WTC11 (cell line): Measurements from ENCODE around the gene STARD13. TPM values are rescaled to one million over a fixed set of nuclear protein-coding genes. Genes with fewer than 3 reads are reported as not detected.

Experiments used
- ATAC-seq: fragments of 200-7000 bp; cut with Tn5 transposase; 2 replicates; pipeline ENCODE4 v1.10.0; 2021; ENCODE audit warnings: mild to moderate bottlenecking, moderate library complexity
- CTCF ChIA-PET: fragments of 300-600 bp; sonication (Branson Sonifier 250); formaldehyde crosslinking; loops from one replicate; lab custom pipeline; 2021; ENCODE audit warnings: antibody characterized with exemption; lab: Charles Lee
- POLR2A ChIA-PET: fragments of 350-600 bp; sonication (Branson Sonifier 250); formaldehyde crosslinking; loops from one replicate; lab custom pipeline; 2021; ENCODE audit warnings: antibody characterized with exemption; lab: Charles Lee
- DNase-seq: peaks from one replicate; pipeline ENCODE4 v3.0.0; 2021; ENCODE audit warnings: low spot score
- H3K27ac Mint-ChIP-seq: 2 replicates; pipeline ENCODE4 v1.8.0; 2021; ENCODE audit warnings: mixed read lengths
- H3K27me3 Mint-ChIP-seq: 2 replicates; pipeline ENCODE4 v1.8.0; 2021; ENCODE audit warnings: low read depth, mild to moderate bottlenecking, moderate library complexity, mixed read lengths
- H3K36me3 Mint-ChIP-seq: 2 replicates; pipeline ENCODE4 v1.8.0; 2021; ENCODE audit warnings: mixed read lengths
- H3K4me1 Mint-ChIP-seq: 2 replicates; pipeline ENCODE4 v1.8.0; 2022; ENCODE audit warnings: mixed read lengths
- H3K4me3 Mint-ChIP-seq: 2 replicates; pipeline ENCODE4 v1.8.0; 2021; ENCODE audit warnings: mild to moderate bottlenecking, moderate library complexity, mixed read lengths
- H3K9me3 Mint-ChIP-seq: 2 replicates; pipeline ENCODE4 v1.8.0; 2021; ENCODE audit warnings: mixed read lengths
- E2F1 ChIP-seq: sonication (generic); formaldehyde crosslinking; IDR thresholded peaks from 2 replicates; pipeline ENCODE4 v1.8.0; 2022; ENCODE audit warnings: mild to moderate bottlenecking, missing genetic modification reagents
- ELF4 ChIP-seq: sonication (generic); formaldehyde crosslinking; IDR thresholded peaks from 2 replicates; pipeline ENCODE4 v1.8.1; 2022; ENCODE audit warnings: low read depth, mild to moderate bottlenecking, moderate library complexity, missing genetic modification reagents
- EMX1 ChIP-seq: fragments of 250-450 bp; sonication (Bioruptor Pico); IDR thresholded peaks from 2 replicates; pipeline ENCODE4 v1.8.0; 2021; ENCODE audit warnings: mild to moderate bottlenecking
- ETV6 ChIP-seq: sonication (generic); formaldehyde crosslinking; IDR thresholded peaks from 2 replicates; pipeline ENCODE4 v1.8.1; 2022; ENCODE audit warnings: mild to moderate bottlenecking, missing genetic modification reagents
- GABPB1 ChIP-seq: sonication (generic); formaldehyde crosslinking; IDR thresholded peaks from 2 replicates; pipeline ENCODE4 v1.8.1; 2023; ENCODE audit warnings: mild to moderate bottlenecking, missing genetic modification reagents
- GRHL2 ChIP-seq: fragments of 250-450 bp; sonication (Bioruptor Pico); IDR thresholded peaks from 2 replicates; pipeline ENCODE4 v1.8.0; 2022; ENCODE audit warnings: mild to moderate bottlenecking, moderate library complexity; ENCODE audit not compliant: insufficient replicate concordance, severe bottlenecking
- HMGXB4 ChIP-seq: sonication (generic); formaldehyde crosslinking; IDR thresholded peaks from 2 replicates; pipeline ENCODE4 v1.8.1; 2023; ENCODE audit warnings: mild to moderate bottlenecking, moderate library complexity, missing genetic modification reagents
- MYBL2 ChIP-seq: sonication (generic); formaldehyde crosslinking; IDR thresholded peaks from 2 replicates; pipeline ENCODE4 v1.8.1; 2023; ENCODE audit warnings: mild to moderate bottlenecking, moderate library complexity, missing genetic modification reagents
- NFYB ChIP-seq: sonication (generic); formaldehyde crosslinking; conservative IDR thresholded peaks from 2 replicates; pipeline ENCODE4 v1.8.0; 2022; ENCODE audit warnings: low read depth, missing genetic modification reagents
- NR2C2 ChIP-seq: sonication (generic); formaldehyde crosslinking; IDR thresholded peaks from 2 replicates; pipeline ENCODE4 v1.8.0; 2022; ENCODE audit warnings: mild to moderate bottlenecking, missing genetic modification reagents
- NR3C1 ChIP-seq: sonication (generic); formaldehyde crosslinking; conservative IDR thresholded peaks from 2 replicates; pipeline ENCODE4 v1.8.1; 2023; ENCODE audit warnings: low read depth, mild to moderate bottlenecking, missing genetic modification reagents
- RORB ChIP-seq: fragments of 250-450 bp; sonication (Bioruptor Pico); IDR thresholded peaks from 2 replicates; pipeline ENCODE4 v1.9.0; 2021; ENCODE audit warnings: mild to moderate bottlenecking
- ZNF138 ChIP-seq: sonication (generic); formaldehyde crosslinking; conservative IDR thresholded peaks from 2 replicates; pipeline ENCODE4 v1.8.1; 2022; ENCODE audit warnings: mild to moderate bottlenecking, moderate library complexity, missing genetic modification reagents
- ZNF263 ChIP-seq: sonication (generic); formaldehyde crosslinking; IDR thresholded peaks from 2 replicates; pipeline ENCODE4 v1.8.1; 2022; ENCODE audit warnings: low read depth, mild to moderate bottlenecking, moderate library complexity, missing genetic modification reagents
- ZNF396 ChIP-seq: fragments of 250-450 bp; sonication (Bioruptor Pico); IDR thresholded peaks from 2 replicates; pipeline ENCODE4 v1.8.0; 2021; ENCODE audit warnings: mild to moderate bottlenecking, moderate library complexity, borderline replicate concordance
- ZNF423 ChIP-seq: fragments of 250-450 bp; sonication (Bioruptor Pico); IDR thresholded peaks from 2 replicates; pipeline ENCODE4 v2.1.2; 2022; ENCODE audit warnings: mild to moderate bottlenecking, moderate library complexity
- ZNF671 ChIP-seq: fragments of 250-450 bp; sonication (Bioruptor Pico); IDR thresholded peaks from 2 replicates; pipeline ENCODE4 v1.8.0; 2021; ENCODE audit warnings: mild to moderate bottlenecking
- total RNA-seq: library from RNA; stranded (reverse); gene quantifications from 3 replicates; pipeline ENCODE4 v1.2.3, GENCODE V29; 2021
- TF ChIP-seq, protein P1 (sequence below): sonication (generic); formaldehyde crosslinking; IDR thresholded peaks from 2 replicates; pipeline ENCODE4 v1.8.0; 2022; ENCODE audit warnings: missing genetic modification reagents
- TF ChIP-seq, protein P2 (sequence below): sonication (generic); formaldehyde crosslinking; IDR thresholded peaks from 2 replicates; pipeline ENCODE4 v1.8.1; 2023; ENCODE audit warnings: mild to moderate bottlenecking, missing genetic modification reagents

STARD13 gene
- total RNA-seq, 1 experiment from 2014 or later = 4.4 TPM

DNA sequence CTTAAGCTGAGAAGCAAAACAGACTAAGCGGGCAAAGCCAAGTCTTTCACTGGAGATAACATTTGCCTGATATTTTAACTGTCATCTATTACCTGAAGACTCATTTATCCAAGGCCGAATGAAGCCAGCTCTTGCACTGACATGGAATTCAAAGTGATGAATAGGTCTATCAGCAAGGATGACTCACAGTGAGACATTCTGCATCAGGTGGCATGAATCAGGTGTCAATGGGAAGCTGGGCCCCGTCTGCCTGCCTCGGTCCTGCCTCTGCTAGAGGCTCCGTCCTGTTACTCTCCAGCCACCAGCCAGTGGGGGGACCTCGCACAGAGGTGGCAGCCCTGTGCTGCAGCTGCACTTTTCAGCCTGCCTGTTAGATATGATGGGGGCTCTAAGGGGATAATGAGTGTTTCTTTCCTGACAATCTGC lies 23.5 kb downstream of the STARD13 start:
- Mint-ChIP-seq H3K27ac (0 out of 2 replicates have a peak overlapping the region, but pooled peaks have one; percentile 16), H3K4me3 (no peak overlapping the region), H3K9me3 (no peaks in the 10 kb centered on the region), H3K36me3 (no peaks in the 10 kb centered on the region), H3K4me1 (peaks cover 75% of the 10 kb centered on the region), H3K27me3 (no peaks in the 10 kb centered on the region)
- ATAC-seq = peak; percentile 62
- TF ChIP-seq GABPB1 (CRISPR knock-in tag) (peak; percentile 21; the same call in 1 of the 2 replicates), NR2C2 (no peak)
- peak; percentile 16 for DNase-seq
- POLR2A ChIA-PET = no interaction called here
- CTCF ChIA-PET = interaction anchor here (0.9 kb wide), 1 partner anchor 28 kb away, joined by 3 read pairs; no protein-coding TSS in a partner anchor

- no peak for ATAC-seq
- Mint-ChIP-seq H3K27me3 (no peaks in the 10 kb centered on the region), H3K4me1 (peaks cover 78% of the 10 kb centered on the region), H3K27ac (0 out of 2 replicates have a peak overlapping the region, but pooled peaks have one; percentile 16), H3K9me3 (no peaks in the 10 kb centered on the region), H3K4me3 (no peak overlapping the region), H3K36me3 (no peaks in the 10 kb centered on the region)
- POLR2A ChIA-PET = no interaction called here
- DNase-seq = no peak
- CTCF ChIA-PET = interaction anchor here (0.9 kb wide), 1 partner anchor 29 kb away, joined by 3 read pairs; no protein-coding TSS in a partner anchor
- TF ChIP-seq ZNF138 (CRISPR knock-in tag) (no peak), GRHL2 (CRISPR knock-in tag) (no peak), MYBL2 (CRISPR knock-in tag) (no peak), NFYB (CRISPR knock-in tag) (no peak), HMGXB4 (CRISPR knock-in tag) (no peak), EMX1 (CRISPR knock-in tag) (no peak), RORB (CRISPR knock-in tag) (no peak), ZNF423 (CRISPR knock-in tag) (no peak), E2F1 (CRISPR knock-in tag) (no peak), ZNF263 (CRISPR knock-in tag) (no peak), NR3C1 (CRISPR knock-in tag) (no peak), ZNF396 (CRISPR knock-in tag) (no peak), ETV6 (CRISPR knock-in tag) (no peak), ELF4 (CRISPR knock-in tag) (no peak), ZNF671 (CRISPR knock-in tag) (no peak)
- TF ChIP-seq, protein P1, sequence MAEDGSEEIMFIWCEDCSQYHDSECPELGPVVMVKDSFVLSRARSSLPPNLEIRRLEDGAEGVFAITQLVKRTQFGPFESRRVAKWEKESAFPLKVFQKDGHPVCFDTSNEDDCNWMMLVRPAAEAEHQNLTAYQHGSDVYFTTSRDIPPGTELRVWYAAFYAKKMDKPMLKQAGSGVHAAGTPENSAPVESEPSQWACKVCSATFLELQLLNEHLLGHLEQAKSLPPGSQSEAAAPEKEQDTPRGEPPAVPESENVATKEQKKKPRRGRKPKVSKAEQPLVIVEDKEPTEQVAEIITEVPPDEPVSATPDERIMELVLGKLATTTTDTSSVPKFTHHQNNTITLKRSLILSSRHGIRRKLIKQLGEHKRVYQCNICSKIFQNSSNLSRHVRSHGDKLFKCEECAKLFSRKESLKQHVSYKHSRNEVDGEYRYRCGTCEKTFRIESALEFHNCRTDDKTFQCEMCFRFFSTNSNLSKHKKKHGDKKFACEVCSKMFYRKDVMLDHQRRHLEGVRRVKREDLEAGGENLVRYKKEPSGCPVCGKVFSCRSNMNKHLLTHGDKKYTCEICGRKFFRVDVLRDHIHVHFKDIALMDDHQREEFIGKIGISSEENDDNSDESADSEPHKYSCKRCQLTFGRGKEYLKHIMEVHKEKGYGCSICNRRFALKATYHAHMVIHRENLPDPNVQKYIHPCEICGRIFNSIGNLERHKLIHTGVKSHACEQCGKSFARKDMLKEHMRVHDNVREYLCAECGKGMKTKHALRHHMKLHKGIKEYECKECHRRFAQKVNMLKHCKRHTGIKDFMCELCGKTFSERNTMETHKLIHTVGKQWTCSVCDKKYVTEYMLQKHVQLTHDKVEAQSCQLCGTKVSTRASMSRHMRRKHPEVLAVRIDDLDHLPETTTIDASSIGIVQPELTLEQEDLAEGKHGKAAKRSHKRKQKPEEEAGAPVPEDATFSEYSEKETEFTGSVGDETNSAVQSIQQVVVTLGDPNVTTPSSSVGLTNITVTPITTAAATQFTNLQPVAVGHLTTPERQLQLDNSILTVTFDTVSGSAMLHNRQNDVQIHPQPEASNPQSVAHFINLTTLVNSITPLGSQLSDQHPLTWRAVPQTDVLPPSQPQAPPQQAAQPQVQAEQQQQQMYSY (CRISPR knock-in tag) = no peak
- TF ChIP-seq, protein P2, sequence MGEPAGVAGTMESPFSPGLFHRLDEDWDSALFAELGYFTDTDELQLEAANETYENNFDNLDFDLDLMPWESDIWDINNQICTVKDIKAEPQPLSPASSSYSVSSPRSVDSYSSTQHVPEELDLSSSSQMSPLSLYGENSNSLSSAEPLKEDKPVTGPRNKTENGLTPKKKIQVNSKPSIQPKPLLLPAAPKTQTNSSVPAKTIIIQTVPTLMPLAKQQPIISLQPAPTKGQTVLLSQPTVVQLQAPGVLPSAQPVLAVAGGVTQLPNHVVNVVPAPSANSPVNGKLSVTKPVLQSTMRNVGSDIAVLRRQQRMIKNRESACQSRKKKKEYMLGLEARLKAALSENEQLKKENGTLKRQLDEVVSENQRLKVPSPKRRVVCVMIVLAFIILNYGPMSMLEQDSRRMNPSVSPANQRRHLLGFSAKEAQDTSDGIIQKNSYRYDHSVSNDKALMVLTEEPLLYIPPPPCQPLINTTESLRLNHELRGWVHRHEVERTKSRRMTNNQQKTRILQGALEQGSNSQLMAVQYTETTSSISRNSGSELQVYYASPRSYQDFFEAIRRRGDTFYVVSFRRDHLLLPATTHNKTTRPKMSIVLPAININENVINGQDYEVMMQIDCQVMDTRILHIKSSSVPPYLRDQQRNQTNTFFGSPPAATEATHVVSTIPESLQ (CRISPR knock-in tag) = no peak
These were observed 24.0 kb downstream of the STARD13 start for GRCh38 chr13:33261387-33262061.
